ENCODE measurements around the gene MPDZ. TPM values are rescaled to one million over a fixed set of nuclear protein-coding genes. Genes with fewer than 3 reads are reported as not detected.
A peak's percentile ranks its signal among the peaks of the same experiment; 100 is the strongest.

The MPDZ gene
- total RNA-seq, 1 experiment from 2014 or later = 26.1 TPM

- no peak for DNase-seq (ENCODE audit: low read depth)
These were observed 138.5 kb downstream of the MPDZ start for GRCh38 chr9:13140843-13141592.

GRCh38 chr9:13139641-13140171 is 139.8 kb downstream of the MPDZ start:
- peak; percentile 74 for DNase-seq (ENCODE audit: low read depth)

GRCh38 chr9:13137426-13137825 is 142.1 kb downstream of the MPDZ start:
- DNase-seq (ENCODE audit: low read depth) = no peak

DNA sequence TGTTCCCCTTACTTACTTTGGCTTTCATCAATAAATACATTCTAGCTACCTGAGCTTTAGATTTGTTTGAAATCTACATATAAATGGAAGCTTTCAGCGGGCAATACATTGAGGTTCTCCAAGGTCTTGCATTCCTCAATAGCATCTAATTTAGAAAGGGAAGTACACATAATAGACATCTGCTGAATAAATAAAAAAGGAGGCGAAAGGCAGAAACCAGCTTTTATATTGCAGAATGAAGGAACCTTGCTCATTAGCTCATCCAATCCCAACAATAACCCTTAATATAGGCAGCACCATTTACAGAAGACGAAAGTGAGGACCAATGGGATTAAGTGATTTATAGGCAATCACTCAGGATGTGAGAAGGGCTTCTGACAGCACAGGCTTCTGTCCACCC is 147.5 kb downstream of the MPDZ start:
- no peak for DNase-seq (ENCODE audit: low read depth)

DNA sequence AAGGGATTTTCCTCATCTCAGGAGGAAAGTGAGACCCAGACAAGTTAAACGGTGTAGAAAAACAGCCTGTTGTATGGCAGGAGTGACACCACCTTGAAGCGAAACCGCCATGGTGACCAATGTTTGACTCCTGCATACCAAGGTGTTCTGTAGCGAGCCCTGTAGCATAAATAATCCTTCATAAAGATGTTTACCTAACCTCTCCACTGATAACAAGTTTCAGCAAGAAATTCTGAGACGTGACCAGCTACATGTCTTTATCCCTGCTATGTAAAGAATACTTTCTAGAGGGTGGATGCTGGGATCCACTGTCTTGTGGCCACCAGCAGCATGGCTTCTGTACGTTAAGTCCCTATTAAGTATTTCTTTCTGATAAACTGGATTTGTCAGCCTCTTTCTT is 148.1 kb downstream of the MPDZ start:
- no peak for DNase-seq (ENCODE audit: low read depth)

- DNase-seq (ENCODE audit: low read depth) = no peak
These were observed 151.1 kb downstream of the MPDZ start for GRCh38 chr9:13128266-13128860.

GRCh38 chr9:13127131-13127530 is 152.4 kb downstream of the MPDZ start:
- DNase-seq (ENCODE audit: low read depth) = no peak

GRCh38 chr9:13125261-13125660 is 154.2 kb downstream of the MPDZ start:
- DNase-seq (ENCODE audit: low read depth) = no peak

DNA sequence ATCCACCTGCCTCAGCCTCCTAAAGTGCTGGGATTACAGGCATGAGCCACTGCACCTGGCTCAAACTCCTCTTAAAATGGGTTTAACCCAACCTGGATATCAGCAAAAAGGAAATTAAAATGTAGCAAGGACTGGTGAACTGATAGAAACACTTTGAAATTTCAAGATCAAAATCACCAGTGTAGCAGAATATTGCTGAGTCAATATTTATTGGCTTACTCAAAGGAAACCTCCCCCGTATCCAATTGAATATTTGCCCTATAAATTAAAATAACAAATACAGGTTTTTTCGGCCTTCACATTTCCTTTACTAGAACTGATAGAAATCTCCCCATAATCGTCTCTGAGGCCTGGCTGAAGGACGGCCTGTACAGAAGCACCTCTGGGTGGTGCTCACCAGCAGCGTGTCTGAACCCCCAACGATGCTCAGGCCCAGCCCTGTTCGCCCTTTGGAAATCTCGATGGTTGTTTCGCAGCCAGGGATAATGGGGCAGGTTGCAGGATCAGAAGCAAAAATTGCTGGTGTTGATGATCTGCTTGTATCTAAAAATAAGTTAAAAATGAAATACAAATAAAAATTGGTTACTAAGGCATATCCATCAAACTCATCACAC is 156.6 kb downstream of the MPDZ start:
- no peak for DNase-seq (ENCODE audit: low read depth)

DNA sequence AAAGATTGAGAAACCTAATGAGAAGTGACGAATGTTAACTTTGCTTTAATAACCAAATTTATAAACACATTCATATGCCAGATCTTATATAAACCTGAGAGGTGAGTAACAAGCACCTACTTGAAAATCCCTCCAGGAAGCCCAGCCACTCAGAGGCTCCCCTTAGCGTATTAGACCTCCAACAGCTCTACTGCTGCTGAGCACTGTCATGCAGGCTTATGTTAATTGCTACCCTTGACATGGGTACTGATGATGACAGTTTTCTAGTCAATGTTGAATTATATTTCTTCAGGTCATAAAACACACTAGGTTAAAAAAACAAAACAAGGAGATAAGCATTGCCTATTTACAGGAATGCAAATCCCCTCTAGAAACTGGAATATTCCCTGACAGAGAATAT is 161.2 kb downstream of the MPDZ start:
- DNase-seq (ENCODE audit: low read depth) = no peak

DNA sequence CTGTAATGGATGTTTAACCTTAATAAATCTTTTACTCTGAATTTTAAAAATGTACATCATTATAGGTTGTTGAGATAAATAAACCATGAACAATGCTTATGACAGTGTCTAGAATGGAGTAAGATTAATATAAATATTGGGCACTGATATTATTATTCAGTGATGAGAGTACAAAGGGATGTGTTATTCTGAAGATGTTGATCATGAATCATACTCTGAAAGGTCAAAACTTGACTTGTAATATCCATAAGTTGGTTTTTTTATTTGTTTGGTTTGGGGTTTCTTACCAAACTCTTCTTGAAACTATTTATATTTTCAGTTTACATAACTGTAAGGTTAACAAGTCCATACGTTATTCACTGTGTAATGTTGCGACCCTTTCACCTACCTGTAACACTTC is 163.2 kb downstream of the MPDZ start:
- no peak for DNase-seq (ENCODE audit: low read depth)

DNA sequence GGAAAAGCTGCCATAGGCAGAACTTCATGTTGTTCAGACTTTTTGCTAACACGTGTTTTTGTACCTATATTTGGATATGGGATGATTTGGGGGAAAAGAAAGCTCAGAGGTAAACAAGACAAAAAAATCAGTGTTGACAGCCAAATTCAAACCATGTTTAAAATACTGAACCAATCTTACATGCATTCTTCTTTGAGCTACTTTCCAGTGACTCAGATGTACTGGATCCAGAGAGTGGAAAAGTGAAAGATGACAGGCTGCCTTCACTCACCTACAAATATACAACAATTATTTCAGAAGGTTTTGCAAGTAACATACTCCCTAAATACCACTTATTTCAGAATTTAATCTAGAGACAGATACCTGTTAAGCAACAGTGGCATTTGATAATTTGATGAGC is 165.7 kb downstream of the MPDZ start:
- no peak for DNase-seq (ENCODE audit: low read depth)

- DNase-seq (ENCODE audit: low read depth) = peak; percentile 18
These were observed 166.3 kb downstream of the MPDZ start for GRCh38 chr9:13113216-13113615.

DNA sequence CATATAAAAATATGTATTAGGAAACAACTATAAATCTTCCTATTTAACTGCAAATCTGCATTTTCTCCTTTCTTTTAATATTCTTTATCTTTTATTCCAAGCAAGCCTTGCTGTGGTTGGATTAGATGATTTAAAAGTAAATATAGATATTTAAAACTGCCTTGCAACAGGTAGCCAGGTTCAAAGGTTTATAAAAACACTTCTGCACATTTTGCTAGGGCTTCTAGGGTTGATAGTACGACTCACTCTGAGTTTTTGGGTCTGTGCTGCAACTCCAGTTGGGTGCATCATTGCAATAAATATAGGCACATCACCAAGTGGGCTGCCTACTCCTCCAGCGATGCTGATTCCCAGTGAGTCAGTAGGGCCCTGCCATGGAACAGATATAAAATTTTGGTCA is 167.7 kb downstream of the MPDZ start:
- no peak for DNase-seq (ENCODE audit: low read depth)

DNA sequence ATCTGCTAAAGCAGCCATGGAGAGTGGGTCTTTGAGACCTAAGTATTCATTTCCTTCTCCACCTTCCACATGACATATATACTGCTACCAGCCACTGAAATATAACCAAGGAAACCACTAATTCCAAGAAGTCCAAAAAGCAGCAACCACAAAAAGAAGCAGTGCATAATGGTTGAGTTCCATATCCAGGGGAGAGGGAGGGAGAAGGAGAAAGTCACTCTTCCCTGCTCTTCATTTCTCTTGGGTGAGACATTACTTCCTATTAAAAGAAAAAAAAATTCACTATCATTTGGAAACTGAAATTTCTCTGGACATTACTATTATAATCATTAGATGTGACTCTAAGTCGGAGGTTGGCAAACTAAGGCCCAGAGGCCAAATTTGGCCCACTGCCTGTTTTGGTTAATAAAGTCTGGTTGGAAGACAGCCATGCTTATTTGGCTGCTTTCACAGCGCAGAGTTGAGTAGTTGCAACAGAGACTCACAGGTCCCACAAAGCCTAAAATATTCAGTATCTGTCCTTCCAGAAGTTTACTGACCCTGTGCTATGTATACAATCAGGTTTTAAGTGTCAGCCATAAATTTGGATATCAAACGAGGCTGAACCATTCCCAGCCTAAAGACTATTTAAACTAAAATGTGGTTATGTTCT is 168.6 kb downstream of the MPDZ start:
- DNase-seq (ENCODE audit: low read depth) = no peak

GRCh38 chr9:13109781-13110180 is 169.7 kb downstream of the MPDZ start:
- no peak for DNase-seq (ENCODE audit: low read depth)

GRCh38 chr9:13107008-13107407 is 172.5 kb downstream of the MPDZ start:
- no peak for DNase-seq (ENCODE audit: low read depth)

GRCh38 chr9:13100914-13101572 is 178.4 kb downstream of the MPDZ start:
- no peak for DNase-seq (ENCODE audit: low read depth)

GRCh38 chr9:13095056-13095455 is 184.4 kb downstream of the MPDZ start:
- no peak for DNase-seq (ENCODE audit: low read depth)

GRCh38 chr9:13090628-13091027 is 188.9 kb downstream of the MPDZ start:
- DNase-seq (ENCODE audit: low read depth) = no peak

DNA sequence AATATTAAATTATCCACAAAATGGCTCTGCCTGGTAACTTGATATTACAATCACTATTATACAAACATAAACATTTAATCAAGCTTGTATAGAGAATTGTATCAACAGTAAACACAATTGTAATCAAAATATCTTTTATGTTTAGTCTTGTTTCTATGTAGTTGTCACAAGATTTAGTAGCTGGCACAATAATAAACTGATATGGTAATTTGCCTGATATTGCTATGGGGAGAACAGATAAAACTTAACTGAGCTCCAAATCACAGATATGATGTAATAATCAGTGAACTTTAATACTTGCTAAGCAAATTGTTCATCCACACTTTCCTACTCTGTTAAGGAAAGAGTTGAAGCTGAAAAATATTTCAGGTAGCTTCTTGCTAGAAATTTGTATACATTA is 189.8 kb downstream of the MPDZ start:
- DNase-seq (ENCODE audit: low read depth) = no peak
